A673 (cell line): ENCODE measurements around the gene CXADR. TPM values are rescaled to one million over a fixed set of nuclear protein-coding genes. Genes with fewer than 3 reads are reported as not detected.

ENCODE experiments used
- BruUV-seq: library from RNA; stranded (reverse); fragments of 400-500 nt; replicated peaks from 2 replicates; lab custom pipeline; 2021; lab: Mats Ljungman, UMichigan
- CTCF ChIA-PET: fragments of 300-600 bp; sonication (Branson Sonifier 250); formaldehyde crosslinking; loops from one replicate; lab custom pipeline; 2022; ENCODE audit warnings: antibody characterized with exemption; lab: Charles Lee
- POLR2A ChIA-PET: fragments of 300-600 bp; sonication (Branson Sonifier 250); formaldehyde crosslinking; loops from one replicate; lab custom pipeline; 2022; ENCODE audit warnings: antibody characterized with exemption; ENCODE audit not compliant: low non-redundant PET; lab: Charles Lee
- DNase-seq: peaks from one replicate; pipeline ENCODE4 v3.0.0-alpha.2; 2015; ENCODE audit warnings: low spot score
- H3K27ac ChIP-seq: fragments of 200-600 bp; sonication (generic); 2 replicates; pipeline ENCODE4 v1.5.1; 2016; ENCODE audit warnings: mixed run types, low read depth, mild to moderate bottlenecking, mixed read lengths, antibody characterized with exemption, low read length; ENCODE audit not compliant: poor library complexity, severe bottlenecking
- H3K27me3 ChIP-seq: fragments of 200-600 bp; sonication (generic); replicated peaks from 2 replicates; pipeline ENCODE4 v1.6.1; 2017; ENCODE audit warnings: mixed run types, low read depth, mild to moderate bottlenecking, mixed read lengths, antibody characterized with exemption, low read length; ENCODE audit not compliant: insufficient read depth, poor library complexity
- H3K36me3 ChIP-seq: fragments of 200-600 bp; sonication (generic); 2 replicates; pipeline ENCODE4 v1.6.1; 2016; ENCODE audit warnings: mixed run types, mild to moderate bottlenecking, mixed read lengths, antibody characterized with exemption, low read length; ENCODE audit not compliant: insufficient read depth, poor library complexity, severe bottlenecking
- H3K4me1 ChIP-seq: fragments of 200-600 bp; sonication (generic); 2 replicates; pipeline ENCODE4 v1.6.1; 2017; ENCODE audit warnings: mixed run types, mild to moderate bottlenecking, mixed read lengths, antibody characterized with exemption, low read length; ENCODE audit not compliant: insufficient read depth, poor library complexity, severe bottlenecking
- H3K4me3 ChIP-seq: fragments of 200-600 bp; sonication (generic); 2 replicates; pipeline ENCODE4 v1.5.1; 2016; ENCODE audit warnings: low read depth, mixed run types, mild to moderate bottlenecking, mixed read lengths, low read length; ENCODE audit not compliant: poor library complexity, severe bottlenecking
- H3K9me3 ChIP-seq: fragments of 200-600 bp; sonication (generic); 2 replicates; pipeline ENCODE4 v1.6.1; 2016; ENCODE audit warnings: mixed run types, low read depth, mild to moderate bottlenecking, mixed read lengths, antibody characterized with exemption, low read length; ENCODE audit not compliant: poor library complexity, severe bottlenecking
- CTCF ChIP-seq: fragments of 300-800, 200-600 bp; sonication (generic); conservative IDR thresholded peaks from 2 replicates; pipeline ENCODE4 v1.5.1; 2017; ENCODE audit warnings: low read depth, mild to moderate bottlenecking, antibody characterized with exemption, low read length, moderate library complexity, mixed read lengths
- EZH2 ChIP-seq: fragments of 200-600 bp; sonication (generic); IDR thresholded peaks from 2 replicates; pipeline ENCODE4 v1.6.1; 2017; ENCODE audit warnings: borderline replicate concordance, low read depth, mild to moderate bottlenecking, mixed read lengths, antibody characterized with exemption, low read length; ENCODE audit not compliant: poor library complexity, severe bottlenecking
- intact Hi-C: fragments of 100-400 bp; cut with micrococcal nuclease; formaldehyde crosslinking; loops from one replicate; pipeline ENCODE4 v1.10.0; 2022; ENCODE audit not compliant: unreplicated experiment
- total RNA-seq: library from RNA; stranded (reverse); gene quantifications from 2 replicates; pipeline ENCODE4 v1.2.3, GENCODE V29; 2021

CXADR gene
- total RNA-seq, 1 experiment from 2014 or later = 17.7 TPM

- BruUV-seq = no TSS peak
- no peaks in the 10 kb centered on the region for H3K9me3 ChIP-seq
- intact Hi-C loops = no loop called here
- H3K4me1 ChIP-seq = no peaks in the 10 kb centered on the region
- CTCF ChIA-PET = no interaction called here
- no peak for TF ChIP-seq EZH2
- TF ChIP-seq CTCF = no peak
- no peak for DNase-seq
- no peaks in the 10 kb centered on the region for H3K27me3 ChIP-seq
- H3K4me3 ChIP-seq = no peak overlapping the region
- H3K27ac ChIP-seq = no peak overlapping the region
- H3K36me3 ChIP-seq = no peaks in the 10 kb centered on the region
- POLR2A ChIA-PET = no interaction called here
These were observed 45.0 kb upstream of the CXADR start for GRCh38 chr21:17467829-17468228.

- H3K9me3 ChIP-seq = no peaks in the 10 kb centered on the region
- no peak overlapping the region for H3K27ac ChIP-seq
- H3K36me3 ChIP-seq = no peaks in the 10 kb centered on the region
- H3K27me3 ChIP-seq = no peaks in the 10 kb centered on the region
- H3K4me1 ChIP-seq = no peaks in the 10 kb centered on the region
- TF ChIP-seq CTCF (no peak), EZH2 (no peak)
- ChIA-PET CTCF (no interaction called here), POLR2A (no interaction called here)
- no peak for DNase-seq
- intact Hi-C loops = no loop called here
- no TSS peak for BruUV-seq
- H3K4me3 ChIP-seq = no peak overlapping the region
These were observed 44.1 kb upstream of the CXADR start for GRCh38 chr21:17468698-17469097.

- ChIA-PET CTCF (no interaction called here), POLR2A (no interaction called here)
- no peak for DNase-seq
- intact Hi-C loops = no loop called here
- Histone ChIP-seq H3K36me3 (no peaks in the 10 kb centered on the region), H3K4me1 (no peaks in the 10 kb centered on the region), H3K9me3 (no peaks in the 10 kb centered on the region), H3K27ac (no peak overlapping the region), H3K4me3 (no peak overlapping the region), H3K27me3 (no peaks in the 10 kb centered on the region)
- TF ChIP-seq EZH2 (no peak), CTCF (no peak)
- BruUV-seq = no TSS peak
These were observed 43.1 kb upstream of the CXADR start for GRCh38 chr21:17469727-17470126.
